Activated CD4-positive, alpha-beta T cell treated with anti-CD3 and anti-CD28 coated beads for 4 hours (primary cell): ENCODE measurements around the gene C1orf105.

Experiments used
- DNase-seq, 2 donors: peaks; one replicate each; pipeline ENCODE4 v3.0.0-alpha.2; 2020

C1orf105 gene

DNA sequence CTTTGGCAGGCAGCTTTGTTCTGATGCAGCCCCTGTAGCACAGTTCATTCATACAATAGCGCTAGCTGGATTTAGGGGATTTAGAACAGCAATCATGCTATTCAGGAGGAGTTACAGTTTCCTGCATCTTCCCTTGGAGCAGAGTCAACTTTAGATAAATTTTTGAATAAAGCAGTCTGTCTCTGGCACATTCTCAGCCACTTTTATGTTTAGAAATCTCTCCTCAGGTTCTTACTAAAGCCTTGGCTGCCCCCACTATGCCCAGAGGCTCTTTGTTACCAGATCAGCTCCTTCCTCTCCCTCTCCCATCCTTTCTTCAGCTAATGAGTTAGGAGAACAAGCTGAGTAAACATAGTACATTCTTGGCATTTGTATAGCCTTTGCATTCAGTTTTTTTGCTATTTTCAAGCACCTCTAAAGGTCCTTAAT, 40.4 kb downstream of the C1orf105 start:
- DNase-seq: no peak

DNA sequence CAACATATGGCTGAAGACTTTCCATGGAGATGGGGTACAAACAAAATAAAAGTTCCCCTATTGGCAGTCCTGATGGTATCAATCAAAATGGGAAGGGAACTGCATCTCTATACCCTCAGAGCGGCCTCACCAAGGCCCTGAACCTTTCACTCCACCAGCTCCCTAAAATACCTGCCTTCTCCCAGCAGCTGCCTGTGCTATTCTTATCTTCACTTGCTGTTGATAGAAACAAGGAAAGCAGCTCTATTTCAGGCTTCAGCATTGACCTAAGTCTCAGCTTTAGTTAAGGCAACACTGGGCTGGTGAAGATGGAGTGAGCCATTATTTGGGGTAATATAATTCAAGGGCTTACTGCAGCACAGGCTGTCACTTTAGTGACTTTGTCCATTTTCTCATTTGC, 45.1 kb downstream of the C1orf105 start:
- no peak for DNase-seq

DNA sequence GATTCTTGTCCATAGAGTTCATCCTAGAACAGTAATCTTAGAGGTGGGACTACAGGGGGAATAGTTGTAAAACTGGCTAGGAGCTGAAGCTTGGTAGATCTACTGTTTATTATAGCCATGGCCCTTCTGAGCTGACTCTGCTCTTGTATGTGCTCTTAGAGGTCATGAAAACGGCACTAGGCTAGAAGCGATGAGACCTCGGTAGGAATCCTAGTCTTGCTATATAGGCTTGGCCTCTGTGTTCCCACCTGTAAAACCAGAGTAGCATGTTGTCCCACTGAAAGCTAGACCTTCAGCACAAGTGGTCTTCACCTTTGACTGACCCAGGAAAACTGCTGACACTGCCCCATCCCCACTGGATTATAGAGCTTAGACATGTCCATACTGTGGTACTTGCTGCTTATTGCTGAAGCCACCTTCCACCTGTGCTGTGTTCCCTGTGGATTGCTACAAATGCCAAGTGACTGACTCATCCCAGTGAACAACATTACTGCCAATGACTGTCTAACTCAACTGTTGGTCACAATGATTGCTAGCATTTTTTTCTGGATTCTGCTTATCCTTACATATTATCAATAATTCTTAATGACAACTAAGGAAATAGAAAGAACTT, 46.4 kb downstream of the C1orf105 start:
- no peak for DNase-seq

DNA sequence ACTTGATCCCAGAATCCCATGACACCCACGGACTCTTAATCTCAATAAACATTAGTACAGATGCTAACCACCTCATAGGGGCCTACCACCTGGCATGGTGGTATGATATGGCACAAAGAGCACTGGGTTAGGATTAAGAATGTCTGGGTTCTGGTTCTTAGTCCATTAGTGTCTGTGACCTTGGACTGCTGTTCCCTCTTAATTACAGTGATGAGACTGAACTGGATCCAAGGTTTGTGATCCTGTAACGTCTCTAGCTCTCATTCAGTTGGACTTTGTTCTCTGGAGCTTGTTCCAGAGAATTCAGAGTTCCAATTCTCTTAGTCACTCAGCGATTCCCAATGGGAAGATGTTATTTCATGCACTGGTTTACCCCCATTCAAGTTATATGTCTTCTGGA, 47.0 kb downstream of the C1orf105 start:
- DNase-seq: no peak

DNA sequence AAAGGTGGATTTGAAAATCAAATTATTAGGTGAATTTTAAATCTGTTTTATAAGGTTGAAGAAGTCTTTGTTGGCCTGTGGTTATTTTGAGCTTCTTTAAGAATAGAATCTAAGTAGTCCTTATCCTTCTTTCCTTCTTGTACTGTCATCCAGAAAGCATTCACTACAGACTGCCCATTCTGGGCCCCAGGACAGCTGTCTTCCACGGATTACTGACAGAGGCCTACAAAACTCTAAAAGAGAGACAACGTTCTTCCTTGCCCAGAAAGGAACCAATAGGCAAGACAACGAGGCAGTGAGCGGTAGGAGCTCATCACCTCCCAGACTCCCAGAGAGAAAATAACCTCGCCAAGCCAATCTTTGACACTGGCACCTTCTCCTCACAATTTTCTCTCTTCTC, 47.8 kb downstream of the C1orf105 start:
- no peak for DNase-seq

DNA sequence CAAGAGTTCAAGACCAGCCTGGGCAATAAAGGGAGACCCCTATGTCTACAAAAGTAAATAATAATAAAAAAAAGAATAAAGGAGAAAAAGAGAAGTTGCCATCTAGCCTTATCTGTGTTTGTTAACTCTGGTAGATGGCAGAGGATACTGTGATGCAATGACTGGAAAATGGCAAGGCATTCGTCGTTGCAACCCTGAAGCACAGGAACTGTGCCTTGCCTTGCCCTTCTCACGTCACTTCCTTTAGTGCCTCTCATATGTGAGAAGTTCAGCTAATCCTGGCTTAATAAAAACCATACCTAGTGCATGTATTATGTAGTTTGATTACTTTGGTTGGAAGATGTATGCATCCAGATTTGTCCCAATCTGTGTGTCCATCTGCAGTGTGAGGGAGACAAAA, 49.2 kb downstream of the C1orf105 start:
- DNase-seq: no peak

DNA sequence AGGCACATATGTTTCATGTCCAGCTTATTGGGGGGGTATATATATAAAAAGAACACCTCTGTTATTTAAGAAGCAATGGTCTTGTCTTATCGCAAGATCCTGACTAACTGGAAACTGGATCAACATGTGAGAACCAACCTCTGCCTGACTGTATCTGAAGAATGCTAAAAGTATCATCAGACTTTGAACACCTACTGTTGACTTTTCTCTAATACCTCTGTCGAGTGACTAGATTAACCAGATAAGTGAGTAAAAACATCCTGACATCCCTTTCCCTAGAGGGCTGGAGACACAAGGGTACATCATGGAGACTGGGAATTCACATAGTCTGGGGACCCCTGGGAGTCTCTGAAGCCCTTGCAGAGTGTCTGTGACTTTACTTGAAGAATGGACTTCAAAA, 49.7 kb downstream of the C1orf105 start:
- no peak for DNase-seq

DNA sequence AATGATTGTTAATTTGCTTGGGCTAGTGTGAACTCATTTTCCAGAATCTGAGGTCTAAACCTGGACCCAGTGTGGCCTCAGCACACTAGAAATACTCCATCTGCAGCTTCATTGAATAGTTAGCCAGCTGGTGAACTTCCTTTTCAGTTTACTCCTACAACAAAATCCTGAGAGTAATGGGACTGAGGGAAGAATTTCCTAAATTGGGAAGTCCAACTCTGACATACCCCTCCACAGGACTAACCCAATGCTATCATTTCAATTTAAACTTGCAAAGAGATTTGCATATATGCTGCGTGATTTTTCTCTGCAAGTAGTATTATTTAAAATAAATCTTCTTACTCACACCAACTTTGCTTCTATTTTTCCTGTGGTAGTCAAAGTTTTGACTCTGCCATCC, 51.2 kb downstream of the C1orf105 start:
- no peak for DNase-seq

DNA sequence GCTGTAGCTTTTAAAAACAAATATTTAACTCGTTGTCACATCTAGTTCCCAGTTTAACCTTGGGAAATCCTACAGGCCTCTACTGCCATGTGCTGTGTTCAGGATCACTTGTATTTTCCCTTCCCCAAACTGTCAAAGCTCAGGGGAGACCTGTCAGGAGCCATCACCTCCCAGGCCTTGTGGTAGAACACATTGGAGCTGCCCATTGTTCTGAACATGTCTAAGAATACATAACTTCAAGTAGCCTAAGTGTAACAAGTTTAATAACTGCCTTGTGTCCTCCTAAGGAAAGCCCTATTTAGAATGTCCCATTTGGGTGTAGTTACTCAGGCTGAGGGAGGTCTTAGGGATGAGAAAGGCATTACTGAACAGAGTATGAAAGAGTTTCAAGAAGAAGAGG, 52.0 kb downstream of the C1orf105 start:
- DNase-seq: no peak

DNA sequence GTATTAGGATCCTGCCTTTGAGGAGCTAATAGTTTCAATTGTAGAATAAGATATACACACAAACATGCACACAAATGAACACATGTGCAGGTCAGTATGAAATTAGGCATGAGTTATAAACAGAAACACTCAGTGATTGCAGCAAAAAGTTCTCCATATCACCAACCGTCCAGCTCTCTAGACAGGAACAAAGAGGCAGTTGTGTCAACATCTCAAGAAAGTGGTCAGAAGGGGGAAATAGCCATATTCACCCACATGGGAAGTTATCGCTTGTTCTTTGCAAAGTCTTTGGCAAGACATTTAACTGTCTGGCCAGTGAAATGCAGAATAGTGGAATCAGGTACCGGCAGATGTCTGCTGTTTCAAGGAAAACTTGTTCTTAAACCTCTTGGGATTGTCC, 52.8 kb downstream of the C1orf105 start:
- DNase-seq: no peak

DNA sequence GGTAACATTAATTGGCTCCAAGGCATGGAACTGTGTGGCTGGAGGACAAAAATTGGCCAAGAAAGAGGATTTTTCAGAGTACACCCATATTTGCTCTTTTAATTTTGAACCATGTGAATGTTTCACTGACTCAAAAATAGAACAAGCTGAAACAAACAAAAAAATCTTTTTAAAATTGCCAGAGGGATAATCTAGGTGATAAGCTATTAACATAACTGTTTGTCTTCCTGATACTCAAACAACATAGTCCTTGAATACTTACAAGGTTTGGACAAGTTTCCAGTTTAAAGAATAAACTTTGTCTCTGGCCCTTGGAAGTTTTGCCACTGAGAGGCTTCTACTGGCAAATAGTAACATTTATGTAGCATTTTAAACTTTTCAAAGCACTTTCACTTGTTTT, 53.4 kb downstream of the C1orf105 start:
- DNase-seq: no peak

DNA sequence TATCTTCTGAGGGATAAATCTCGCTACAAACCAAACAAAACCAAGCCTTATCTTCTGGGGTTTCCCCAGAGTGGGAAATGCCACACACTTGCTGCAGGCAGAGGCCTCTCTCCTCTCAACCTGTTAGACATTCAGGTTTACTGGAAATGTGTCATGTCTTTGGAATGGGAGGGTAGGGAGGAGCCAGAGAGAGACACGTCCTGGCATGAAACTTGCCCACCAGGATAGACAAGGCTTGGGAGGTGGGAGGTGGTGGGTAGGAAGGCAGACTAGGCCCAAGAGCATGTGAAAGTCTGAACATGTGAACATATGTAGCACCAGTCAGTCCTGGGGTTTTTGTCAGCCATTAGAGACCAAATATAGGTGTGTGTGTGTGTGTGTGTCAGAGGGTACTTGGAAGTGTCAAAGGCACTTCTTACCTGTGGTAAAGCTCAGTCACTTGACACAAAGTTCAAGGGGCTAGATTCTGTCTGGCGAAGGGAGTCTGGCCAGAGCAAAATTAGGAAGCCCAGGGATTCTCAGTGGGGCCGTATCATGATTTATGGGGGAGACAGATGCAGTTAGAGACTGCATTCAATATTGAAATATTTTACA, 55.8 kb downstream of the C1orf105 start:
- no peak for DNase-seq

DNA sequence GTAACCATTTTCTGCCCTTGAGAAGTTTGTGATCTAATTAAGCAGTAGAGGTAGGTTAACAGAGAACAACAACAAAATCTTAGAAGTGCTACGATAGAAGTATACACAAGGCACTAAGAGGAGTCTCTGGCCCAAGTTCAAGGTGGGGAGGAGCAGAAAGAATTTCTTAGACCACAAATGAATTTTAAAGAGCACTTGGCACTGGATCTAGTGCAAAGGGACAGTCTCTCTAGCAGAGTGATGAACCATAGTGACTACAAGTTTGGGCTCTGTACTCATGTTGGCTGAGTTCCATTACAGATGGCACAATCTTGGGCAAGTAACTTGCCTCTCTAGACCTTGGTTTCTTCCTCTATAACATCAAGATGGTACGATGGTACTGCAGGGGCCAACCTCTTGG, 56.7 kb downstream of the C1orf105 start:
- no peak for DNase-seq

DNA sequence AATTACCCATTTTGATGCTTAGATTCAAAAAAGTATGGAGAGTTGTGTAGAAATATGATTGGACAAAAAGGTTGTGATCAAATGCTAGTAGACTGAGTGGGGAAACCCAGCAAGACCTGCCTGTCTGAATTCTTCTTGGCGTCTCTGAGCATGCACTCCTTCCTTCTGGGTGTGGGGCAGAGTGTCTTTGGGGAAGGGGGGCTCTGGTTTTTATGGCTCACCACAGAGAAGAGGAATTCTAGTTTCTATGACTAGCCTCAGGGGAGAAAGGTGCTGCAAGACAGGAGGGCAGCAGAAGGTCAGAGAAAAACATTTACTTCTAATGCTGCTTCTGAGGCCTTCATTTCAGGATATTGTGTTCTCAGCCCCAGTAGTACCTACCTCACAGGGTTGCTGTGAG, 57.3 kb downstream of the C1orf105 start:
- DNase-seq: no peak

DNA sequence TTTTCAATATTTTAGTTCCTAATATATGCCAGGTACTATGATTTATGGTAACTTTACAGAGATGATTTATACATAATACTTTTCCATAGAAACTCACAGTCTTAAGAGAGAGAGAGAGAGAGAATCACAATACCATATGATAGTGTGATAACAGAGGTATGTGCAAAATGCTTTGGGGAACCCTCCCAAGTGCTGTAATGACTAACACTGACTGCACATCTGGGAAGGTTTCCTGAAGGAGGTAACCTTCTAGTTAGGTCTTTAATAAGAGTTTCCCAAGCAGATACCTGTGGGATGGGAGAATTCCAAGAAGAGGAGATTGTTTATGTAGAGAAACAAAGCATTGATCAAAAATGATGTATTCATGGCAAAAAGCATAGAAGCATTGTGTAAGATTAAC, 58.0 kb downstream of the C1orf105 start:
- no peak for DNase-seq

DNA sequence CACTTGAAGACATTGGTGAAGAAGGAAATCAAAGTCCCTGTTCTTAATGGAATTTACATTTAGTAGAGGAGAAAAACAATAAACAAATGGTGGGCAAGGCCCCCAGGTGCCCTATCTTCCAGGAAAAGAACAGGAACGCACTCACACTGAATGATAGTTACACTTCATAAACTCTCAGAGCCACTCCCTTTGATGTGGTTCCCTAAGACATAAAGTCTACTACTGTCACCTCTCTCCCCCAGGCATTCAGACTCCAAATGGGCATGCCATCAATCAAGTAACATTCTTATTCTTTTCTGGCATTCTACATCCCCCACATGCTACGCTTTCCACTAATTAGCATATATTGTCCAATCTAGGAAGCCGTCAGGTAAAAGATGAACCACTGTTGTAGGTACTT, 59.9 kb downstream of the C1orf105 start:
- no peak for DNase-seq

DNA sequence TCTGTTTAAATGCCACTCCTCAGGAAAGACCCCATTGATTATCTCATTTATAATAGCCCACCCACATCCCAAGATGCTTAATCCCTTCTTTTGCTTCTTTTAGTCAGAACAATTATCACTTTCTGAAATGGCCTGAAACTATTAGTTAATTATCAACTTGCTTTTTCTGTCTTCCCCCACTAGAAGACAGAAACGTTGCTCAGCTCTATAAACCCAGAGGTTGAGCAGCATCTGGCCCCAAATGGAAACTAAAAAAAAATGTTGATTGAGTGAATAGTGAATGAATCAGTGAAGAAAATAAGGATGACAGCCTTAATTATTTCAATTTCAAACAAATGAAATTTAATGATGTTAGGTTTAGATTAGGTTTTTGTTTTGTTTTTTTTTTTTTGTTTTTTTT, 61.6 kb downstream of the C1orf105 start:
- no peak for DNase-seq

DNA sequence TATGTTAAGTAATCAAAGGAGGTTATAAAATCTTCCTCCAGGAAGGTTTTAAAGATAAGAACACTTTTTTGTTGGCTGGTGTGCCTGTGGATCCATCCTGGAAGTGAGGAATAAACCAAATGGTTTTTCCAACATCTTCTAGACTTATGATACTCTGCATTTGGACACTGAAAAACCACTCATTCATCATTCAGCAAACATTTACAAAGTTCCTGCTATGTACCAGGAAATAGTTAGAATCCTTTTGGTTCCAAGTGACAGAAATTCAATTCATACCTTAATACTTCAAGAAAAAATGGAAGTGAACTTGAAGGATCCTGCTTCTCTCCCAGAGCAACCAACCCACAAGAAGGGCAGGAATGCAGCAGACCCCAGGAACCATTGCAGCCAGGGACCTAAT, 63.0 kb downstream of the C1orf105 start:
- DNase-seq: no peak

DNA sequence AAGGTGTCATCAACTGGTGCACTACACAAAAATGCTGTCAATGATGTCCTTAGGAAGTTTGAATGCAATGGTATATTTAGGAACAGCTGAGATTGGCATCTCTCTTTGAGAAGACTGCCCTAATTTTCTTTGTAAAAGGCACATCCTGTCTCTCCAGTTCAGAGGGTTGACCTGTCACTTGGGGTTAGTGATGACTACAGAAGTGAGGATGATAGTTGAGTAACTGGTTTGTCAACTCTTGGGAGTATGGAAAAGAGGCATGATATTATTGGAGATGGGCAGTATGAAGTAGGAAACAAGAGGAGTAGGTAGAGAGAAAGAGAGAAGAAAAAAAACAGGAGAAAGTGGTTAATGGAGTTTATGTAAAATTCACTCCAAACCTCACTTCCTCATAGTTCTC, 63.8 kb downstream of the C1orf105 start:
- DNase-seq: no peak

DNA sequence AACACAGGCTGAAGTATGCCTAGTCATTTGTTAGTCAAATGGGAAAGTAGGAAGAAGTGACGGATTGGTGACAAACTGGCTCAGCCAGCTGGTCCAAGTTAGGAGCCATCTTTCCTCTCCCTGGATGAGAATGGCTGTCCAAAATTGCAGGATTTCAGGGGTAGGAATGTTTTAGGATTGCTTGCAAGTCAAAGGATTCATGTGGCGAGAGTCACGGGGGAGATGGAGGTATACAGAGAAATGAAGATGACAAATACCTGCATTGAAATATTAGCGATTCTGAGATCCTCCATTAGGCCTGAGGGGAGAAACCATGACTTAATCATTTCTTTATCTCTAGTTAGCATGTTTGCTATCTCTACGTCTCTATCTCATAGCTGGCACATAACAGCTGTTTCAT, 65.1 kb downstream of the C1orf105 start:
- DNase-seq: no peak

DNA sequence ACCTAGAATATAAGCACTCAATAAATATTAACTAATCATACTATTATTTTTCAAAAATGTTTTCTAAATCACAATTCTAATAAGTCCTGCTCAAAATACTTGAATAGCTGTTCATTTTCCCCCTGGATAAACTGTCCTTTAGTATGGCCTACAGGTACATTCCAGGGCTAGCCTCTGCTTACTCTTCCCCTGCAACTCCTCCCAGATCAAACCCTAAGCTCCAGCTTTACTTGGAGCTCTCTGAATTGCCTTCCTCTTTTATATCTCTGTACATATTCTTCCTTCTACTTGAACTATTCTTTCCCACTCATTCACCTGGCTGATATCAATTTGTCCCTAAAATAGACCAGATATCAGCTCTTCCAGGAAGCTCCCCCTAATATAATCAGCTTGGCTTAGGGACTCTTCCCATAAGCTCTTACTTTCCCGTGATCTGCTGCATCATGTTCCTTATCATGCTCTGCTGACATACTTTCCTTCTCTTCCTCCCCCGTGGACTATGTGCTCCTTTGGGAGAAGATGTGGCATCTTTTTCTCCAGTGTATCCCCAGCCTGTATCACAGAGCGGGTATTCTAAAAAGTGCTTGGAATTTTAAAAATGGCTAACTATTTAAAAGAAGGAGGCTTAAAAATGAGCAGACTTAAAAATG, 66.4 kb downstream of the C1orf105 start:
- DNase-seq: no peak

DNA sequence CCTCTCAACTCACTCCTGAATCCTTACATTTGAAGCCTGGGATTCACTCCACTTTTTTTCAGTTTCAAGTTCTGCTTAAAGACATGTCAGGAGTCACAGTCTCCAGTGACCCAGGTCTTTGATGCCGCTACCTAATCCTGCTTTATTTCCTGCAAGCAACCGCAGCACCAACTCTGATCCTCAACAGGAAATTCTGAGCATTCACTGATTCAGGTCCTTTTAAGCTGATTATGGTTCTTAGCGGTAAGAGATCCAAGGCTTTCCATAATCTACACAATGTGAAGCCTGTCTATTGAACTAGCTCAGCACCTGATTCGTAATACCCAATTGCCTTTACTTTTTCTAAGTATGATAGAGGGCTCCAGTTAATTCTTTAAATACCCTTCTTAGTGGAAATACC, 67.1 kb downstream of the C1orf105 start:
- no peak for DNase-seq

DNA sequence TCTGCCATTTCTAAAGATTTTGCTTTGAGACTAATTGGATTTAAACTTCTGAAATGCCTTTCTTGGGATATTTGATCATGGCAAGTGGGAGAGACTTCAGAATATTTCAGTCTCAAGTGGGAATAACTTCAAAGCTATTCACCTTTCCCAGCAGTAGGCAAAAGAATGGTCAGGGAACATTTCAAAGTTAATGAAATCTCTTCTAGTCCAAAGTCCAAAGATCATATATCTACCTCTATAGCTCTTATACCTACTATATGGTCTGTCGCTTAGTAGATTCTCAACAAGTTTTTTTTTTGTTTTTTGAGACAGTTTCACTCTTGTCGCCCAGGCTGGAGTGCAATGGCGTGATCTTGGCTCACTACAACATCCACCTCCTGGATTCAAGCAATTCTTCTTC, 67.9 kb downstream of the C1orf105 start:
- no peak for DNase-seq

DNA sequence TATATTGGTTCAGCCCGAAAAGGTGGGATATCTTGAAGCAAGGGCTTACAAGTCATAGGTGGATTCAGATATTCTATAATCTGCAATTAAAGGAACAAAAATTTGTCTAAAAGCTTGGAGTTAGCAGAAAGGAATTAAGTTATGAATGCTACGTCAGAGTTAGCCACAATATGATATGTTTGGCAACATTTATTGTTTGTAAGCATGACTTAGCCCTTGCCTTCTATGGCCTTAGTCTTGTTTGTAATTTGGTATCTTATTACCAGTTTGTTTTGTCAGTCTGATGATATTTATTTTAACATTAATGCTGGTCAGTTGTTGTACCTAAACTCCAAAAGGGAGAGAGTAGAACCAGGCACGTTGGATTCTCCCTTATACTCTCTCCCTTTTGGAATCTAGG, 69.4 kb downstream of the C1orf105 start:
- no peak for DNase-seq

DNA sequence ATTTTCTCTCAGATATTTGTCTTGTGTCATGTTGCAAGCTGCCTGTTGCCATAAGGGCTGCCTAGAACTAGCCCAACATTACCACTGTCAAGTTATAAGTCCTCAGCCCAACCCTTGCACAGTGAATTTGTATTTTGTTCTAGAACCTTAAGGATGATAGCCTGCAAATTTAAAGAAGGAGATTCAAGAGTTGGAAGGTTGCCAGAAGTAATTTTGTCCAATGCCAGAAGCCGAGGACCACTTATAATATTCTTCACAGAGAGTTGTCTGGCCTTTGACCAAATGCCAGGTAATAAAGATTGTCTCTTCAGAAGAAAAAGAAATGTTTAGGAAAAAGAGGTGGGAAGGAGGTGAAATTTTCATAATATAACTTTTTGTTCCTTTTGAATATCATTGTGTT, 71.9 kb downstream of the C1orf105 start:
- no peak for DNase-seq
